T-helper 1 cell treated with Interleukin-12 subunit alpha and Interleukin-12 subunit beta and Interleukin-4 antibody, amounts not matched to agents 30 μg/mL and 1 μg/mL, for 36 hours (primary cell): ENCODE results near the gene MBIP.
A peak's percentile ranks its signal among the peaks of the same experiment; 100 is the strongest.
"Not testable (repeated sequence)": the region's sequence is repeated elsewhere in the genome, so short reads cannot be mapped to it uniquely, and the experiment has no call there.

Experiments
- H3K27ac Mint-ChIP-seq: one replicate; pipeline ENCODE4 v1.8.0; 2021; ENCODE audit warnings: mild to moderate bottlenecking, mixed read lengths
- H3K27me3 Mint-ChIP-seq: one replicate; pipeline ENCODE4 v1.8.0; 2021; ENCODE audit warnings: low read depth, mixed read lengths
- H3K36me3 Mint-ChIP-seq: one replicate; pipeline ENCODE4 v1.8.0; 2021; ENCODE audit warnings: low read depth, mixed read lengths
- H3K4me1 Mint-ChIP-seq: one replicate; pipeline ENCODE4 v1.8.0; 2021; ENCODE audit warnings: low read depth, mixed read lengths
- H3K4me3 Mint-ChIP-seq: one replicate; pipeline ENCODE4 v1.8.0; 2021; ENCODE audit warnings: mild to moderate bottlenecking, moderate library complexity, mixed read lengths
- H3K9me3 Mint-ChIP-seq: one replicate; pipeline ENCODE4 v1.8.0; 2021; ENCODE audit warnings: mixed read lengths

The MBIP gene

DNA sequence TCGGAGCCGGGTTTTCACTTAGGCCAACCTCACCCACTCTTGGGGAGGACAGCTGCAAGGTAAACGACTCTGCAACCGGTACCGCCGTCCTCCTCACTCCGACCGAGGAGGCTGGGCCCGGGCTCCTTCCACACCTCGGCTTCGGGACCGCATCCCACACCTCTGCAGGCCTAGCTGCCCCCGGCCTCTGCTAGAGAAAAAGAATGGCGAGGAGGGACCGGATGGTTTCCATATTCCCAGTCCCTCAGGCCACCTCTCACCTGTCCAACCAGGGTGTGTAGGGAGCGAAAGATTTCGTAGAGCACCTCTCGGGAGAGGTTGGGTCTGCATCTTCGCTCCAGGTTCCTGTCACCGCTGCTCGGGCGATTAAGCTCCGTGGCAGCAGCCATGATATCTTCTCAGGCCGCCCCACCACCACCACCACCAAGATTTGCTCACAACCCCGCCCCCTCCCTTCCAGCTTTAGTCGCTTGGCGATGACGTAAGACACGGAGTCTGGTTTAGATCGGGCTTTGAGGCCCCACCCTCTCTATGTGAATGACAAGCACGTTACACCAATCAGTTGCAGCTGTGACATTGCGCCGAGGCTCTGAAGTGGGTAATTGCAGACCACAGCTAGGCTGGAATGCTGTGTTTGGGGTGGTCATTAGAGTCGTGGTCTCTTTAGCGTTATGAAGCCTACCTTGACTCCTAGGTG lies at the start of gene MBIP:
TSS of gene MBIP (minus strand) at position 438 of the 697 bp plus-strand sequence. CDS start at position 389, 49 bp downstream.
- peak within 1 kb of the TSS; percentile 95 for H3K4me3 Mint-ChIP-seq
- H3K27ac Mint-ChIP-seq, result peak within 1 kb of the TSS; percentile 93
- H3K9me3 Mint-ChIP-seq, result peaks cover 3% of the 10 kb centered on the region
- H3K4me1 Mint-ChIP-seq, result peaks cover 28% of the 10 kb centered on the region
- peaks cover 4% of the 10 kb centered on the region for H3K36me3 Mint-ChIP-seq
- peaks cover 19% of the 10 kb centered on the region for H3K27me3 Mint-ChIP-seq

DNA sequence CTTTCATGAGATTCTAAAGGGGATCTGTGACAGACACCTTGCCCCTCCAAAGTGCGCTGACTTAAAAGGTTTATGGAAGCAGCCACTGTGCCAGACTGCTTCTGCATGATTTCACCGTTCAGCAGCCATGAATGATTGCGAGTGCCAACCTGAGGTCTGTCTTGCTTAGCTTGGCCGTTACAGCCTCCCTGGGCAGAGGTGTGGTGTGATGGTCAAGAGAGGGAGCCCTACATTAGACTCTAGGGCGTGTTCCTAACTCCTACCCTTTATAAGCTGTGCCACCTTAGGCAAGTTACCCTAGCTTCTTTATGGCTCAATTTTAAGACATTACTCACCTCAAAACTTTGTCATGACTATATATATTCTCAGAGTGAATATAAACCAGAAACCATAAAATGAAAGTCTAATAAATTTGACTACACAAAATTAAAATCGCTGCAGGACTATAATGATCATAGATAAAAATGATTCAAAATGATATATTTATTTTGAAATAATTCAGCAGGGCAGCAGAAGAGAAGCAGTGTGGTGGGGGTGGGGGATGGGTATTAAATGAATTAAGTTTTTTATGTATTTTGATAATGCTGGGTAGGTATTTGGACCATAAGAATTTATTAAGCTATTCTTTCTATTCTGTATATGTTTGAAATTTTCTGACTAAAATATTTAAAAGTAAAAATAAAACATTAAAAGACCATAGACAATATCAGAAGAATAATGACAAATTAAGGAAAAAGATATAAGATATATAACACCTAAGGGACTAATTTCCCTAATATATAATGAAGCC lies 47.7 kb upstream of the MBIP start:
- H3K9me3 Mint-ChIP-seq, result no peaks in the 10 kb centered on the region
- no peak overlapping the region for H3K4me3 Mint-ChIP-seq
- no peak overlapping the region for H3K27ac Mint-ChIP-seq
- H3K36me3 Mint-ChIP-seq, result no peaks in the 10 kb centered on the region
- no peaks in the 10 kb centered on the region for H3K4me1 Mint-ChIP-seq
- peaks cover 10% of the 10 kb centered on the region for H3K27me3 Mint-ChIP-seq

DNA sequence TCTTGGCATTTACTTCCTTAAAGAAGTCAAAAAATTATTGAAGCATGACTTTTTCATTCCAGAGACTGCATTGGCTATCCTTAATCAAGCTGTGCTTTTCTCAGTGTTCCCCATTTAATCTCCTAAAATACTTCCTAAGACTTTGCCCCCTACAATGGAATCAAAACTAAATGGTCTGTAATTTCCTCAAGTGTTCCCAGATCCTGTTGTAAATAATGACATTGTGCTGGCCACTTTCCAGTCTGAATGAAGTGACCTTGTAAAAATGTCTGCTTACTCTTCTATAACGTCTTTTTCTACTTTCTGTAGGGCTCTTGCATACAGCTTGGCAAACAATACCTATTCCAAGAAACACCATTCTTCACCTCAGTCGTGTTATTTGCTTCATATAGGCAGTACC lies 45.3 kb upstream of the MBIP start:
- H3K4me3 Mint-ChIP-seq, result no peak overlapping the region
- no peaks in the 10 kb centered on the region for H3K9me3 Mint-ChIP-seq
- no peaks in the 10 kb centered on the region for H3K4me1 Mint-ChIP-seq
- H3K27ac Mint-ChIP-seq, result no peak overlapping the region
- peaks cover 10% of the 10 kb centered on the region for H3K27me3 Mint-ChIP-seq
- no peaks in the 10 kb centered on the region for H3K36me3 Mint-ChIP-seq

- Mint-ChIP-seq H3K4me3 (no peak overlapping the region), H3K4me1 (no peaks in the 10 kb centered on the region), H3K36me3 (no peaks in the 10 kb centered on the region), H3K27me3 (peaks cover 10% of the 10 kb centered on the region), H3K27ac (no peak overlapping the region), H3K9me3 (no peaks in the 10 kb centered on the region)
Measured at GRCh38 chr14:36363704-36364103, 43.3 kb upstream of the MBIP start.

DNA sequence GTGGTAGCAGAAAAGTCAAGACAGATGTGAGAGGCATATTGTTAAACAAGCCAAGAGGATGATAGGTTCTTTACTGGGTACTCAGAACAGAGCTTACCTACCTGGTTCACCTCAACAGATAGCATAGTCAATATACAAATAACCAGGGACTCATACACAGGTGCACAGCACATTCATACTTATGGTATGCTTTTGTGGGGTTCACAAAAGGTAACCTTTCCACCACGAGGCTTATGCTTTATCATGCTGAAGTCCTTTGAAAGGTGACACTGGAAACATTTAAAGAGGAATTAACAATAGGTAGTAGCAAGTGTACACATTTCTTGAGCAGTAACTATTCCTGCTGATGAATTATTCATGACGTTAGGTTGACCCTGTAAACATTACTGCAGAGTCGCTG lies 42.2 kb upstream of the MBIP start:
- H3K4me3 Mint-ChIP-seq, result no peak overlapping the region
- no peaks in the 10 kb centered on the region for H3K4me1 Mint-ChIP-seq
- no peaks in the 10 kb centered on the region for H3K36me3 Mint-ChIP-seq
- no peak overlapping the region for H3K27ac Mint-ChIP-seq
- peaks cover 10% of the 10 kb centered on the region for H3K27me3 Mint-ChIP-seq
- no peaks in the 10 kb centered on the region for H3K9me3 Mint-ChIP-seq

DNA sequence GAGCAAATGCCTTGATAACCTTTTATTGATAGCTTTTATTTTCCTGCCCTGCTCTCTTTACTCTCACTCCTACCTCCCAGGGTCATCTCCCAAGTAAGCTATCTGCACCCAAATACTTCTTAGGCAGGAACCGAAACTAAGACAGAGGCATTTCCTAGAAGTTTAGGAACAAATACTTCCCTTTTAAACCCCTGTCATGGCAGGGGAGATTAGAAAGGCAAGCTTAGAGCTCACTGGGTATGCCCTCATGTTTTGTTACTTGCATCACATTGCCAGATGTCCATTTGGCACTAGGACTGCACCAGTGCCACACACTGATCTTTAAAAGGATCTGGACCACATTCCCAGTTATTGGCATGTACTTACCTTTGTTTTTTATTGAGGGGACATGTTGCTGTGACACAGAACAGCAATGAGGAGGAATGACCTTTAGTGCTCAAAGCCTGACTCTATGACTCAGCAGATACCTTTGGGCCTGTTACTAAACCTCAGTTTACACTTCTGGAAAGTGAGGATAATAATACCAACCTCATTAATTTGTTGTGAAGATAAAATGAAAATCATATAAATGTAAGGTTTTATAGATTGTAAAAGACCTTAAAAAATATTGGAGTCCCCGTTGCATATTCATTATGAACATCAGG lies 40.9 kb upstream of the MBIP start:
- H3K9me3 Mint-ChIP-seq, result peaks cover 5% of the 10 kb centered on the region

GRCh38 chr14:36356862-36357261 lies 36.4 kb upstream of the MBIP start:
- Mint-ChIP-seq H3K9me3 (peaks cover 18% of the 10 kb centered on the region), H3K27me3 (no peaks in the 10 kb centered on the region), H3K27ac (no peak overlapping the region), H3K36me3 (no peaks in the 10 kb centered on the region), H3K4me3 (no peak overlapping the region), H3K4me1 (no peaks in the 10 kb centered on the region)

More for the DNA sequence above, 40.9 kb upstream of the MBIP start:
- Mint-ChIP-seq H3K27ac (no peak overlapping the region), H3K27me3 (peaks cover 10% of the 10 kb centered on the region), H3K4me3 (no peak overlapping the region), H3K36me3 (no peaks in the 10 kb centered on the region), H3K4me1 (no peaks in the 10 kb centered on the region)

DNA sequence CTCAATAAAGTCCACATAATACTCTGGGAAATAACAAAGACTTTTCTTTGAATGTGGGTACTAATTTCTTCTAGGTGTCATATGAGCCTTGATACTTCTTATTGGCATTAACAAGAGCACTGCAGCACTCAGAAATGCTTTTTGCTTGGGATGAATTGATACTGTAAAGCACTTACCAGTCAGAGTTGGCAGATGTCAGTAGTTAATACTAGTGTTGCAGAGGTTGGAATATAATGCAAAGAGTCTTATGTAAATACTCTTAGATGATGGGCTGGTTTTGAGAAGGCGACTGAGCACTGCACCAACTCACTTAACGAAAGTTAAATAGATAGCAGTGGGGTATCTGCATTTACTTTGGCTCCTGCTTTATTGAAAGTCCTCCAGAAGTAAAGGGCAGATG lies 25.6 kb upstream of the MBIP start:
- Mint-ChIP-seq H3K4me1 (no peaks in the 10 kb centered on the region), H3K4me3 (no peak overlapping the region), H3K27me3 (peaks cover 15% of the 10 kb centered on the region), H3K27ac (no peak overlapping the region), H3K36me3 (no peaks in the 10 kb centered on the region), H3K9me3 (no peaks in the 10 kb centered on the region)

- H3K4me3 Mint-ChIP-seq, result no peak overlapping the region
- no peaks in the 10 kb centered on the region for H3K9me3 Mint-ChIP-seq
- H3K27me3 Mint-ChIP-seq, result peaks cover 12% of the 10 kb centered on the region
- no peak overlapping the region for H3K27ac Mint-ChIP-seq
- no peaks in the 10 kb centered on the region for H3K4me1 Mint-ChIP-seq
- H3K36me3 Mint-ChIP-seq, result no peaks in the 10 kb centered on the region
Measured at GRCh38 chr14:36344211-36344610, 23.8 kb upstream of the MBIP start.

GRCh38 chr14:36341811-36342210 lies 21.4 kb upstream of the MBIP start:
- not testable (repeated sequence) for H3K4me3 Mint-ChIP-seq, H3K4me1 Mint-ChIP-seq, H3K27ac Mint-ChIP-seq, H3K9me3 Mint-ChIP-seq, H3K36me3 Mint-ChIP-seq
- peaks cover 13% of the 10 kb centered on the region for H3K27me3 Mint-ChIP-seq

DNA sequence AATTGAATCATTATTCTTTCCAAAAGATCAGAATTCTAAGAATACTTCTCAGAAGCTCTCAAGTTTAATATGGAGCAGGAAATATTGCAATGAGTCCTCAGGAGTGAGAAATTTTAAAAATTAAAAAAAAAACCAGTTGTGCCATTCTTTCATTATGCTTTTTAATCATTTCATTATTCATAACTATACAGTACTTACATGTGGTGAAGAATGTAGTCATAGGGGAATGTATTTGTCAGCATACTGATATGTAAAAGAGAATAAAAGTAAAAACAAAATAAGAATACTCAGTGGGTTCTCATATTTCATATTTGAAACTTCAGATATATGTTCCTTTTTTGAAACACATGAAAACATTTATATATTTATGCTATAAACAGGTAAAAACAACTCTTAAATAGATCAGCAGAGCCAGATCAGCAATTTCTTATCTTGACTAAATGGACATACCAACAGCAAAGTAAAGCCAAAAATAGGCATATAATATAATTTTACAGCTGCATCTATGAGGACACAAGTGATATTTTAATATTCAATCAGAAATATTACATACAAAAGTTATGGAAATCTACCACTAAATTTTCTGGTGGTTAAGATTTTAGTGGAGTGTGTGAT lies 19.9 kb upstream of the MBIP start:
- Mint-ChIP-seq H3K9me3 (no peaks in the 10 kb centered on the region), H3K27ac (no peak overlapping the region), H3K27me3 (peaks cover 10% of the 10 kb centered on the region), H3K36me3 (no peaks in the 10 kb centered on the region), H3K4me1 (no peaks in the 10 kb centered on the region), H3K4me3 (no peak overlapping the region)

DNA sequence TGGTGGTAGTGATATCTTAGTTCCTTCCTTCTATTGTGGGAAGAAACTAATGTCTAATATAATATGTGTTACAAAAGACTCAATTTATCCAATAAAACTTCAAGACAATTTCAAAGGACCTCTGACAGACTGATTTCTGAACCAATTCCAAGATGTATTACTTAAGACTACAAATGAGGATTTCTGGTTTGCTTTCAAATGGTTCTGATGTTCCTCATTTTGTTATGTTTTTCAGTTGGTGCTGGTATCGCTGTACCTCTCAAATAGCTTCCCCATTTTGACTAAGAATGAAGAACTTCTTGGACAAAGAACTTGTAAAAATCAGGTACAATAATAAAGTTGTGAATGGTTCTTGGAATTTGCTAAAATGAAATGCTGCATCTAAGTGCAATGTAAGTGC lies 19.4 kb upstream of the MBIP start:
- H3K36me3 Mint-ChIP-seq, result no peaks in the 10 kb centered on the region
- no peaks in the 10 kb centered on the region for H3K4me1 Mint-ChIP-seq
- no peak overlapping the region for H3K4me3 Mint-ChIP-seq
- no peak overlapping the region for H3K27ac Mint-ChIP-seq
- peaks cover 9% of the 10 kb centered on the region for H3K27me3 Mint-ChIP-seq
- no peaks in the 10 kb centered on the region for H3K9me3 Mint-ChIP-seq

DNA sequence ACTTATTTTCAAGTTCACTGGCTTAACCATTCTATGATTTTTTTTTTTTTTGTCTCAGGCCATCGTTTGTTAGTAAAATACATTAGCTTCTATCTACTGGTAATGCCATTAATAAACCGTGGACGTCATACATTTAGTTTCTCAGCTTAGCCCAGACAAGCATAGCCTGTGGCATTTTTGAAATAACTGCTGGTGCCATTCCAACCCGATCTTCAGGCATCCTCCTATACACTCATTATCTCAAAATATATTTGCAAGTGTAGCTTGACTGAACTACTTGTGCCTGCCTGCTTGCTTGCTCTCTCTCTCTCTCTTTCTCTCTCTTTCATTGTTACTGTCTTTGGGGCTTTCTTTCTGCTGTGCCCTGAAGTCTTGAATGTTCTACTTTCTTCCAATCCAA lies 12.7 kb upstream of the MBIP start:
- Mint-ChIP-seq H3K36me3 (no peaks in the 10 kb centered on the region), H3K27ac (no peak overlapping the region), H3K27me3 (peaks cover 6% of the 10 kb centered on the region), H3K9me3 (no peaks in the 10 kb centered on the region), H3K4me1 (no peaks in the 10 kb centered on the region), H3K4me3 (no peak overlapping the region)

- H3K36me3 Mint-ChIP-seq, H3K4me3 Mint-ChIP-seq, H3K27ac Mint-ChIP-seq, H3K4me1 Mint-ChIP-seq, H3K9me3 Mint-ChIP-seq: not testable (repeated sequence)
- peaks cover 22% of the 10 kb centered on the region for H3K27me3 Mint-ChIP-seq
Measured at GRCh38 chr14:36327573-36327972, 7.1 kb upstream of the MBIP start.
